NK-92 treated with Interleukin-12 subunit alpha and Interleukin-12 subunit beta, amount 100 ng/mL, for 24 hours (cell line): ENCODE data around the gene SLC37A1.

Experiments used
- DNase-seq: peaks from one replicate; lab custom pipeline; 2025; lab: John Stamatoyannopoulos, UW

Gene SLC37A1

DNA sequence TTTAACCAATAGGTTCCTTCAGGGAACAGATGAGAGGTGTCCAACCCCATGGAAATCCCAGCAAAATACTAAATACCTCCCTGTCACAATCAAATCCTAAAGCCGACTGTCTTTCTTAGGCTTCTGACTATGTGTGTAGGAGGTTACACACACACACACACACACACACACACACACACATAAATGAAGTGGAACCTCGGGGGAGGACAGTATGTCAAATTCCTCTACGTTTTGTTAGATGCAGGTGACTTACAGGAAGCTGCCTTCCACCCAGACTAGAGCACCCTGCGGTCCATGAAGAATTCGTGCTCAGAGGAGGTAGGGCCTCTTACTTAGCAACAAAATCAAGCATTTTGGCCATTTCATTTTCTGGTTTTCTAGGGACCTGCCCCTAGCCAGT, 34.1 kb upstream of the SLC37A1 start:
- DNase-seq: no peak

DNA sequence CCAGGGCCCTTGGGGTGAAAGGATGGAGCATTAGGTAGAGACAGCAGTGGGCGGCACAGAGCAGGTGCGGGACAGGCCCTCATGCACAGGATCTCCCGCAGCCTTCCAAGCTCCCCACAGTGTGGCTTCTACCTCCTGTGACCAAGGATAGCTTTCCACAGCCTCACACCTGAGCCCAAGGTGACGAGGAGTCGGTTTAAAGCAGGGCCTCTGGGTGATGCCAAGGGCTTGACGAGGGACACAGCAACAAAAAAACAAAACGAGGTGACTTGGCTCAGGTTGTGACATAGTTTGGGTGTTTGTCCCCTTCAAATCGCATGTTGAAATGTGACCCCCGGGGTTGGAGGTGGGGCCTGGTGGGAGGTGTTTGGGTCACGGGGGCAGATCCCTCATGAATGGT, 32.9 kb upstream of the SLC37A1 start:
- DNase-seq: no peak

DNA sequence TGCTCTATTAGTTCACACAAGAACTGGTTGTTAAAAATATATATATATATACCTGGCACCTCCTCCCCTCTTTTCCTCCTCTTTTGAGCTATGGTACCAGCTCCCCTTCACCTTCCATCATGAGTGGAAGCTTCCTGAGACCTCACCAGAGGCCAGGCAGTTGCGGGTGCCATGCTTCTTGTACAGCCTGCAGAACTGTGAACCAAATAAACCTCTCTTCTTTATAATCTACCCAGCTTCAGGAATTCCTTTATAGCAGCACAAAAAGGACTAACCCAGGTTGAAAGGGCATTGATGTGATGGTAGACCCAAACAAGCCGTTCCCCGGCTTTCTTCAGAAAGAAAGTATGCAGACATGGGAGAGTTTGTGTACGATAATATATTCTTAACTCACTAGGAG, 32.5 kb upstream of the SLC37A1 start:
- DNase-seq: no peak

DNA sequence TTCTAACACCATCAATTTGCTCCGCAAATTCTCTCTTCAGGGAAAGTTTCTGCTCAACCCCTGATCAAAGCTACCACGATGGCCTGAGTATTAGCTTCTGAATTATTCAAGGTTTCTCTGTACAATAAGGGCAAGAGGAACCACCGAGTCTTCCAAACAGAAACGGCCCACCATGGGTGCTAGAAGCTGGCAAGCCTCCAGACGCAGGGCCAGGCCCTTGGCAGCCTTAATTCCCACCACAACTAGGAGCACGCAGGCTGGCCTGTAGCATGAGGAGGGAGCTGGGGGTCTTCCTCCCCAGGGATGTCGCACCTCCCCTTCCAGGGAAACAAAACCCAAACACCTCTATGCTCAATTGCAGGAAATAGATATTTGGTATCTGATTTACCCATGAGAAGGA, 28.7 kb upstream of the SLC37A1 start:
- DNase-seq: no peak

DNA sequence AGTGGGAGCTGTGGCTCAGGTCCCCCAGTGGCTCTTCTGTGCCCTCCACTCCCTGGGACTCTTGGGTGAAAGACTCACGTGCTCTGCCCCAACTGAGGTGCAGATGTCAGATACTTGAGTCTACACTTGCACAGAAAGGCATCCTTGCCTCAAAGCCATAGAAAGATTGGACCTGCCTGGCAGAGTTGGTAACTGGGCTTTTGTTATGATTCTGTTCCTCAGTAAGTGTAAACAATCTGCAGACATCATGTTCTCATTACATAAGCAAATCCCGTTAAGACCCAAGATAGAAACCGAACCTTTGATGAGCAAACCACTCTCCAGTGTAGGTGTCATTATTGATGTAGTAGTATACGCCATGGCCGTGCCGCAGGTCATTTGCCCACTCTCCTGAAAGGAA, 27.6 kb upstream of the SLC37A1 start:
- DNase-seq: no peak

DNA sequence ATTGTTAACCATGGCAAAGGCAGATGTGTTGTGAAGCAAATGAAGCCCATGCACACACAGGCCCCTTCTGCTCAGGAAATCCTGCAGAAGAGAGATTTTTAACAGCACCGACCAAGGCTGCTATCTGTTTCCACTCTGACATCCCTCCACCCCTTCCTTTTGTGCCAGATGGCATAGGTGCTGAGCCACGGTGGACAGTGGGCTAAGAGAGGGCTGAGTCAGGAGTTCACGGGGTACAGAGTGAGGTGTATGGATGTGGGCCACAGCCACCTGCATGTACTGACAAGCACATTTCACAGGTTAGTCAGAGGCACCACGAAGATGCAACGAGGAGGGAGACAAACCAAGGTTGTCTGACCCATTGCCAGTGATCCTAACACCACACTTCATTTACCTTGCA, 27.1 kb upstream of the SLC37A1 start:
- no peak for DNase-seq

DNA sequence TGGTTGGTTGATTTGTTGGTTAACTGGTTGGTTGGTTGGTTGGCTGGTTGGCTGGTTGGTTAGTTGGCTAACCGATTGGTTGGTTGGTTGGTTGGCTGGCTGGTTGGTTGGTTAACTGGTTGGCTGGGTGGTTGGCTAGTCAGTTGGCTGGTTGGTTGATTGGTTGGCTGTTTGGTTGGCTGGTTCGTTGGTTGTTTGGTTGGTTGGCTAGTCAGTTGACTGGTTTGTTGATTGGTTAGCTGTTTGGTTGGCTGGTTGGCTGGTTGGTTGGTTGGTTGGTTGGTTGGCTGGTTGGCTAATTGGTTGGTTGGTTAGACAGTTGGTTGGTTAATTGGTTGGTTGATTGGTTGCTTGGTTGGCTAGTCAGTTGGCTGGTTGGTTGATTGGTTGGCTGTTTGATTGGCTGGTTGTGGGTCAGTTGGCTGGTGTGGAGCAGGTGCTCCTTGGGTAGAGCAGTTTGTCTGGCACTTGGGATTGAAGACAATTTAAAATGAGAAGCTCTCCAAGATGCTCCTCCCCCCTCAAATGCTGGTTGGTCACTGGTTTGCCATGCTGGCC, 24.6 kb upstream of the SLC37A1 start:
- no peak for DNase-seq

DNA sequence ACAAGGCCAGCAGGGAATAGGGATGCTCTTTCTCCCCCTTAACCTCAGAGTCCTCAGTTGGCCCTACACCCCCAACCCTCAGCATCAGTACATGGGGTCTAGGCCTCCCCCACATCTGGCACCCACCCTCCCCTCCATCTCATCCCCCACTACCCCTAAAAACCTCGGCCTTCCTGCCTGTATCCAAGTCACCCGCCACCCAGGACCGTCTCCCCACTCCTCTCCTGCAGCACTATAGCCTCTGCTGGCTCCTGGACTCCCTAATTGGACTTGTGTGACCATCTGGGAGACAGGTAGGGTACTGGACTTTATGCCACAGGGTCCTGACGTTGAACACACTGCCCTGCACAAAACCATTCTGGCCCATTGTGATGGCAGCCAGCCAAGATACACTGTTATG, 23.7 kb upstream of the SLC37A1 start:
- no peak for DNase-seq

DNA sequence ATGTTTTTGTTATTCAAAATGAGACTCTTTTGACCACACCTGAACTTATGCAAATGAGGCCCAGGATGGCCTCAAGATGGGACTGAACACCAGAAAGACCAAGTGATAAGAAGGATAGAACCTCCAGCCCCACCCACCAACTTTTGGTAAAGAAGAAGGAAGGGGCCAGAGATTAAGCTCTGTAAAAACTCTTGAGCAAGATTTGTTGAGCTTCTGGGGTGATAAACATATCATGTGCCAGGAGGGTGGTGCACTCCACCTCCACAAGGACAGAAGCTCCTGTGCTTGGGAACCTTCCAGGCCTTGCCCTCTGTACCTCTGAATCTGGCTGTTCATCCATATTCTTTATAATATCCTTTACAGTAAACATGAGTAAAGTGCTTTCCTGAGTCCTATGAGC, 22.9 kb upstream of the SLC37A1 start:
- DNase-seq: no peak

DNA sequence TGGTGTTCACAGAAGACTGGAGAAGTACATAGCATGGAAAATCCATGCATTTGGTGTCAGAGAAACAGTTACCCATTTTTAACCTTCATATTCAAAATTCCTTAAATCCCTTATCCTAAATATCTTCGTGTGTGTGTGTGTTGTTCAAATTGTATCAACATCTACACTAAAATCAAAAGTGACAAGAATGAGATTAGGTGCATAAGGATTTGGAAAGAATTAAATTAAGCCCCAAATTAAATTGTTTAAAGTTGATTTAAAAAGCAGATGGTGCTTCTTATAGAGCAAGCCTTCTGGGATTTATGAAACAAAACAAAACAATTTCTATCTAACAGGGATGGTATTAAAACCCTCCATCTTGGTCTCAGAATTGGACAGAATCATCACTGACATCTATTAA, 22.3 kb upstream of the SLC37A1 start:
- DNase-seq: no peak

DNA sequence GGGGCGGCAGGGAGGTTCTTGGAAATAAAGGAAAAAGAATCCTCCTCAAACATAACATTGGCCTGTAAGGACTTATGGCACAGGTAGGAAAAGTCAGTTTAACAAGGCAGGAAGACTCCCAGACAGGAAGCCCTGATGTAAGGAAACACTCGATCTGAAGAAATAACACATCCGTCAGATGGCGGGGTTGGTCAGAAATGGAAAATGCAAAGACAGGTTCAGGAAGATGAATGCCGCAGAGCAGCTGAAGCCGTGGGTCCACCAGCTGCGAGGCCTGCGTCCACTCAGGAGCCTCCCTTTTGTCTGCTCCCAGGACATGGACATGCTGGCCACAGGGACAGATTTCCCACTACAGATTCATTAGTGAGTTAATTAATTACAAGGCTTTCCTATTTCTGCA, 21.5 kb upstream of the SLC37A1 start:
- no peak for DNase-seq

DNA sequence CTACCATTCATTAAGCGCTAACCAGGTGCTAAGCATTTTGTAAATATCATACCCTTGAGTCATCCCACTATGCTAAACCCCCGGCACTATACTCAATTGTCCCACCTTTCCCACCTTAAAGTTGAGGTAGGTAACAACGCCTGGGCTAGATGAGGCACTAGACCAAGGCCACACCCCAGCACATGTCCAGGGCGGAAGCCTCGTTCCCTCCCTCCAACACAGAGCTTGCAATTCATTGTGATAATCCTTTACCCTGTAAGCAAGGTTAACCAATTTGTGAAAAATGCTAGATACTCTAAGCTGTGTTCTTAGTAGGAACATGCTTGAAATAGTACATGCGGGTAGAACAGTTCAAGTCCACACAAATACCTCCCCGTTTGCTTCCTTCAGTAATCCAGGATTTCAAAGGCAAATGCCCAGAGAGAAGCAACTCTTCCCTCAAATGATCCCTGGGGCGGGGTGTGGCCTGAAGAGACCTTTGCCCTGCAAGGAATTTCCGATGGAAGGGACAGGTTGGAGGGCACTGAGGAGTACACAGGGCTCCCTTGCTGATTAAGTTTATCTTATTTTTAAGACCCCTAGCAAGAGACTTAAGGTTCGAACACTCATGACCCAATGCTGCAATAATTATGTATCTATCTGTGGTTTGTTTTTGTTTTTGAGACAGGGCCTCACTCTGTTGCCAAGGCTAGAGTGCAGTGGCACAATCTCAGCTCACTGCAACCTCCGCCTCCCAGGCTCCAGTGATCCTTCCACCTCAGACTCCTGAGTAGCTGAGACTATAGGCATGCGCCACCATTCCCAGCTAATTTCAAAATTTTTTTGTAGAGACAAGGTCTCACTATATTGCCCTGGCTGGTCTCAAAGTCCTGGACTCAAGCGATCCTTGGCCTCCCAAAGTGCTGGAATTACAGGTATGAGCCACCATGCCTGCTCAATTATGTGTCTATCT, 20.3 kb upstream of the SLC37A1 start:
- no peak for DNase-seq

DNA sequence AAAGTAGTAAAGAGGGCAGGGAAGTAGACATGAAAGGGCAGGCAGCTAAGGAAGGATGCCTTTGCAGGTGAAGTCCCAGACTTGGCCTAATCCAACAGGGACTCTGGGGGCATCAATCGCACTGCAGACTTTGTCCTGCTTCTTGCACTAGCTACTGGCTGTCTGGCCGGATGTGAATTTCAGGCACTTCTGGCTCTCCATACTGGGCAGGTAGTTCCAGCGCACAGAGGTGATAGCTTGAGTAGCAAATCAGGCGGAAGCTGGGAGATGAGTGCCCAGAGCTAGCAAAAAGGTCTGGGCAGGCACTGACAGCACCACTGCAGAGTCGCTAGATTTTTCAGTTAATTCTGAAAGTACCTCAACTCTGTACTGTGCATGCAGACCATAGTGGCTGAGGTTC, 18.6 kb upstream of the SLC37A1 start:
- no peak for DNase-seq

DNA sequence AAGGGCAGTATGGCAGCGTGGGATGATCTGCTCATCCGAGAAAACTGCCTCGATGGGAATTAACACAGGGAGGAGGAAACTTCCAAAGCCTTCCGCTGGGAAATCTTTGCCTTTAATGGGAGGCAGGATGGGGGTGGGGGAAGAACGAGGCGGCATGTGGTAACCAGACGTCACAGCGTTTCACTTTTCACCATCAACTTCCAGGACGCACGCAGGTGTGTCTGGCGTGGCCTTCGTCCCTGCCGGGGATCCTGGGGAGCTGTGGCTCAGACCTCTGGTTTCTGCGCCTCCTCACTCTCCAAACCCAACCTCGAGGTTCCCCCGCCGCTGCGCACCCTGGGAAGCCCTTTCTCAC, 17.9 kb upstream of the SLC37A1 start:
- DNase-seq: no peak

DNA sequence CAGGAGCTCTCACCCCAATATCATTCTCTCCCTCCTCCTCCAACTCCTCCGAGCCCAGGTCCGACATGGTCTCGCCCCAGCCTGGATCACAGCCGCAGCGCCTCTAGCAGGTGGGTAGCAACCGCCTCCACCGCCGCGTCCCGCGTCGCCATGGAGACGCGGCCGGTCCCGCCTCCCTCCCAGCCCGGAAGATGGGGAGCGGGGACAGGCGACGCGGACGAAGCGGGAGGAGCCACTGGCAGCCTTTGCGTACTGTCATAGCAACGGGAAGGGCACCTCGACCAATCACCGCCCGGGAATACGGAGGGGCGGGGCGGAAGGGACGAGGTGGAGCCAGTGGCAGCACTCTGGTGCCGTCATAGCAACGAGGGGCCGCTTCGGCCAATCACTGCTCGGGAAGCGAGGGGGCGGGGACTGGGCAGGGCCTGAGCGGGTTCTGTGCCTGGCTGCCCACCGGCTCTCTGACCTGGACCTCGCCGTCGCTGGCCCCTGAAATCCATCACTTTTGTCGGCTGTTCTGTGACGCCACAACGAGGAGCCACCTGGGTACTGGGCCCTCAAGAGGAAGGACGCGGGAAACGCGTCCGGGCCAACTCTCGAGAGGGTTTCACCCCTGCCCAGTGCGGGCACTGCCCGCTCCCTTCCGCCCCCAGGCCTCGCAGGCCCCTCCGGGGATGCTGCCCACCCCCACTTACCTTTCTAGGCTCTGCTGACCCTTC, 17.4 kb upstream of the SLC37A1 start, which contains the start of gene RSPH1:
Gene RSPH1 (minus strand): TSS at position 105 of the 719 bp plus-strand sequence. CDS start 38 bp downstream, at position 67.
- peak; percentile 99 for DNase-seq

DNA sequence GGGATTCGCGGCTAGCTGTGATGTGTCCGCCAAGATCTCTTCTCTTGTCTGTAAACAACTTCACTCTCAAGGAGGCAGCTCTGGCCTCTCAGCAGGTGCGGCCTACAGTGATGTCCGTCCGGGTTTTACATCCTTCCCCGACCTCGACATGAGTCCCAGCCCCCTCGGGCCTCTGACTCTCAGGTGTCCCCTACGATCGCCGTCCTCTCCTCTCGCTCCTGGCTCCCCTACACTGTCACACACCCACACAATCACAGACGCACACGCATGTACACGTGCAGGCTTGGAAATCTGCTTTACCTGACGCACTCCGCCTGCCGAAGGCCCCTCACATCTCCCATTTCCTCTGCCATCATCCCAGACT, 16.8 kb upstream of the SLC37A1 start:
- no peak for DNase-seq

DNA sequence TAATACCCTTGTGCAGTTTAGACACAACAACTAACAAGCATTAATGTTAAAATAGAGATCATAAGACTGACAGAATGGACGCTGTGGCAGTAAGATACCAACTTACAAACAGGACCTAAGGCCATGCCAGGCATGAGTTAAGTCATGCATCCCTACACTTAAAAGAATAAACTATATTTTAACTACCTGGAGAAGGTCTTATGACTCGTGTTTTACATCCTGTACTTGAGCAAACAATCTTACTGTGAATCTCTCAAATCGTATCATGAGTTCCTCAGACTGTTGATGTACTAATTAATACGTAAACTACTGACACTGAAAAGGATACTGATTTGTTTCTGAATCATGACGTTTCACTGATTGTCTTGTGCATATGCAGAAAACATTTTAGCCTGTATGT, 15.6 kb upstream of the SLC37A1 start:
- no peak for DNase-seq

DNA sequence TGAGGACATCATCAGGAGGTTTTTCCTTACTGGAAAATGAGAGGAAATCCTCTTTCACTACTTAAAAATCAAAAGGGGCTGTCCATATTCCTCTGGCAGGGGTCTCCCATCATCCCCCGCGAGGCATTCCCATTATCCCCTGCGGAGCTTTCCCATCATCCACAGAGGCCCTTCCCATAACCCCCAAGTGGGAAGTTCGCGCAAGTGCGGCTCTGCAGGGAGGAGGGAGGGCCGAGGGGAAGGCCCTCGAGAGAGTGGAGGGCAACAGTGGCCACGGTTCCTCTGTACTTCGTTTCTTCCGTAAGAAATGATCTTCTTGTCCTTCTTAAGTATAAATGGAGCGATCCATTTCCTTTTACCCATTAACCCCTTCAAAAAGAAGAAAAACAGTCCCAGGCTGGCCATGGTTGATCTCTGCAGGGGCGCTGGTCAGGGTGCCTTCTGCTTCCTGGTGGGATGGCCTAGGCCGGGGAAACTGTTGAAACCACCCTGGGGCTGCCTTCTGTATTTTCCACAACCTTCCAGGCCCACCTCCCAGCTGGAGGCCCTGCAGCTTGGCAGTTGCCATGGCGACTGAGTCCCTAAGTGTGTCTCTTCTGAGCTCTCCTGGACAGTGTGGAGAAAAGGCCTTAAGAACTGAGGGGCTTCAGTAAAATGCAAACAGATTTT, 14.1 kb upstream of the SLC37A1 start:
- DNase-seq: no peak

DNA sequence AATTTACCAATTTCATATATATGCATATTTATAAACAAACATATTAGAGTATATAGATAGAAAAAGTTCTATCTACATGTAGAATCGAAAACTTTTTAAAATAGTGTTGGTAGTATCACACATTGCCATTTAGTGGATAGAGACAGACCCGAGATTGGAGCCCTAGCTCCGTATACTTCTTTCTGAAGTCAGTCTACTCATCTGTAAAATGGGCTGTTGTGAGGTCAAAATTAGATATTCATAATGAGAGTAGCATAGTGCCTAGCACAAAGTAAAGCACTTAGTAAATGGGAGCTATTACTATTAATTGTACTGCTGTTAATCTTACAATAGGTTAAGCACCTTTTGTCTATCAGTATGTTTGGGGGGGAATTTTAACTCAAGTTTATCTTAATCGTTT, 13.4 kb upstream of the SLC37A1 start:
- no peak for DNase-seq

DNA sequence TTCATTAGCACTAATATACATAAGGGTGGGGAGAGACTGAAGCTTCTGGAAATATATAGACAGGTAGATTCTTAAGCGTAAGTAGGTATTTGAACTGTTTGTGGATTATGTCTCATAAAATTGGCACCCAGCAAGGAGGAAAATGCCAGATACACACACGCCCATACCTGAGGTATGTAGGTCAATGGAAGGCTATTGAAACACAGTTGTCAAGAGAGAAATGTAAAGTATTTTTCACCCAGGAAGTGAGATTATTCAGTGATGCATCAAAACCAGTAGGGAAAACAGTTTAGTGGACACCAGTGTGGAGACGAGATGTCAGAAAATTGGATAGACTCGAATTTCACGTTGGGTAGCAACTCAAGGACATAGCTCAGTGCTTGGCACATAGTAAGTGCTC, 12.9 kb upstream of the SLC37A1 start:
- DNase-seq: no peak

DNA sequence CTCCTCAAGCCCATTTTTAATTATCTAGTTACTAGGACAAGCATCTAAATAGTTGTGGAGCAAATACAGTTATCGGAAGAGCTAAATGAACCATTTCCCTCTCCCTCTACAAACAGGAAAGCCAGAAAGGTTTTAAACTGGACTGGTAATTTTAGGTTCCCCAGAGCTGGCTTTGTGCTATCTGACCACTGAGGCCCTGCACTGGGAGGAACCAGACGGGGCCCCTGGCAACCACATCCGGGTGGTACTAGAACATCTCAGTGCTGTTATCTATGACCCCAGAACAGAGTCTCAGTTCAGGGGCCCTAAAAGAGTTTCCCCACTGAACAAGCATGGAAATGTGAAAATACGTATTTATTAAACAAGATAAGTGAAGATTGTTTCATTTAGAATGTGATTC, 9.9 kb upstream of the SLC37A1 start:
- peak; percentile 49 for DNase-seq

DNA sequence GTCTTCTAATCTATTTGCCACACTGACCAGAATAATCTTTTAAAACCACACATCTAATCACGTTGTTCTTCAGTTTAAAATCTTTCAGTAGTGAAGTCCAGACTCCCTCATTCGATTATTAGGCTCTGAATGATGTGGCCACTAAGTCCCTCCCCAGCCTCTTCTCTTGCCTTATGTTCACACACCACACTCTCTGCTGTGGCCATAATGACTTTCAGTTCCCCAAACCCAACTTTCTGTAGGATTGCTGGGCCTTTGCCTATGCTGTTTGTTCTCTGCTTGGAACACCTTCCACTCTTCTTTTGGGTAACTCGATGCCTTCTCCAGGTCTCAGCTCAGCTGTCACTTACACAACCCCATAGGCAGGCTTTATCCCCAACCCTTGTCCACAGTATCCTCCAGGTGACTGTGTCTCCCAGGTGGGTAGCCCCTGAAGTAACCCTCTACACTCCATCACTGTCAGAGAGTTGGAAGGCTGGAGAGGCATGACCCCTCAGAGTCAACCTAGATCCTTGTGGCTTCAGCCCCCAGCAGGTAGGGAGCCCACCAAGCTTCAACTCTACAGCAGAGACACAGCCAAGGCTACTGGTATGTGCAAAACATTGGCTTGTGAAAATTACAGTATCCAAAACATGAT, 8.4 kb upstream of the SLC37A1 start:
- DNase-seq: no peak
